OCI-LY7 (cell line): ENCODE measurements around the gene SYDE2. TPM values are rescaled to one million over a fixed set of nuclear protein-coding genes. Genes with fewer than 3 reads are reported as not detected.

Source experiments
- BruUV-seq: library from RNA; stranded (reverse); fragments of 400-500 nt; replicated peaks from 2 replicates; lab custom pipeline; 2021; lab: Mats Ljungman, UMichigan
- CTCF ChIA-PET: fragments of 300-600 bp; sonication (Branson Sonifier 250); formaldehyde crosslinking; loops from one replicate; lab custom pipeline; 2022; ENCODE audit warnings: antibody characterized with exemption; ENCODE audit not compliant: unreplicated experiment; lab: Charles Lee
- POLR2A ChIA-PET: fragments of 300-600 bp; sonication (Branson Sonifier 250); formaldehyde crosslinking; loops from one replicate; lab custom pipeline; 2022; ENCODE audit warnings: antibody characterized with exemption; lab: Charles Lee
- DNase-seq: peaks from one replicate; pipeline ENCODE4 v3.0.0-alpha.2; 2015; ENCODE audit warnings: low spot score
- H2AFZ ChIP-seq: fragments of 200-600 bp; sonication (generic), shearing (Covaris generic); 2 replicates; pipeline ENCODE4 v1.6.1; 2014; ENCODE audit warnings: mild to moderate bottlenecking, antibody characterized with exemption, low read length, moderate library complexity
- H3K27ac ChIP-seq: fragments of 200-600 bp; sonication (generic); 2 replicates; pipeline ENCODE4 v1.5.1; 2014; ENCODE audit warnings: mixed run types, low read depth, mild to moderate bottlenecking, moderate library complexity, low read length, inconsistent platforms; ENCODE audit not compliant: poor library complexity, severe bottlenecking
- H3K36me3 ChIP-seq: fragments of 200-600 bp; sonication (generic); 2 replicates; pipeline ENCODE4 v1.6.1; 2014; ENCODE audit warnings: mild to moderate bottlenecking, antibody characterized with exemption, low read length, moderate library complexity, mixed read lengths; ENCODE audit not compliant: insufficient read depth
- H3K4me1 ChIP-seq: fragments of 200-600 bp; sonication (generic); 2 replicates; pipeline ENCODE4 v1.5.1; 2014; ENCODE audit warnings: mild to moderate bottlenecking, low read length; ENCODE audit not compliant: insufficient read depth, poor library complexity, severe bottlenecking
- H3K4me2 ChIP-seq: fragments of 200-600 bp; sonication (generic); 2 replicates; pipeline ENCODE4 v1.6.1; 2014; ENCODE audit warnings: mild to moderate bottlenecking, low read length
- H3K4me3 ChIP-seq: fragments of 200-600 bp; sonication (generic); 2 replicates; pipeline ENCODE4 v1.5.1; 2014; ENCODE audit warnings: mild to moderate bottlenecking, low read depth, low read length; ENCODE audit not compliant: poor library complexity, severe bottlenecking
- H3K79me2 ChIP-seq: fragments of 200-600 bp; sonication (generic); 2 replicates; pipeline ENCODE4 v1.6.1; 2016; ENCODE audit warnings: low read depth, mild to moderate bottlenecking, low read length, moderate library complexity, mixed read lengths; ENCODE audit not compliant: insufficient read depth
- H3K9me2 ChIP-seq: fragments of 200-600 bp; sonication (generic); 2 replicates; pipeline ENCODE4 v1.6.1; 2016; ENCODE audit warnings: mild to moderate bottlenecking, low read length, mixed read lengths; ENCODE audit not compliant: insufficient read depth
- H3K9me3 ChIP-seq: fragments of 200-600 bp; sonication (generic); 2 replicates; pipeline ENCODE4 v1.6.1; 2014; ENCODE audit warnings: mild to moderate bottlenecking, mixed run types, low read length, mixed read lengths
- H4K20me1 ChIP-seq: fragments of 200-600 bp; sonication (generic); 2 replicates; pipeline ENCODE4 v1.6.1; 2014; ENCODE audit warnings: mild to moderate bottlenecking, antibody characterized with exemption, low read length, moderate library complexity, mixed read lengths; ENCODE audit not compliant: insufficient read depth
- CTCF ChIP-seq: fragments of 200-600 bp; sonication (generic); conservative IDR thresholded peaks from 2 replicates; pipeline ENCODE4 v1.5.1; 2014; ENCODE audit warnings: mild to moderate bottlenecking, antibody characterized with exemption, low read length, moderate library complexity, mixed read lengths
- EZH2phosphoT487 ChIP-seq: fragments of 200-600 bp; sonication (generic); IDR thresholded peaks from 2 replicates; pipeline ENCODE4 v1.6.1; 2018; ENCODE audit warnings: low read depth, borderline replicate concordance, mild to moderate bottlenecking, mixed run types, antibody characterized with exemption, low read length, moderate library complexity, mixed read lengths
- intact Hi-C: fragments of 100-400 bp; cut with micrococcal nuclease; formaldehyde crosslinking; loops from one replicate; pipeline ENCODE4 v1.10.0; 2022; ENCODE audit not compliant: unreplicated experiment
- total RNA-seq, 2 experiments: library from RNA; depleted of rRNA in 1 of 2; stranded (reverse); fragments of >200 nt in 1 of 2; shearing (Covaris generic) in 1 of 2; gene quantifications; 2 replicates each; pipeline ENCODE4 v1.2.3, GENCODE V29; 2014 to 2022

The SYDE2 gene
- total RNA-seq, 2 experiments from 2014 or later = not detected

GRCh38 chr1:85124091-85124490 is 76.7 kb downstream of the SYDE2 start:
- H2AFZ ChIP-seq = no peak overlapping the region
- no peaks in the 10 kb centered on the region for H3K9me3 ChIP-seq
- intact Hi-C loops = no loop called here
- BruUV-seq = no TSS peak
- no peak overlapping the region for H3K27ac ChIP-seq
- no peaks in the 10 kb centered on the region for H3K4me1 ChIP-seq
- H3K4me2 ChIP-seq = no peak overlapping the region
- TF ChIP-seq CTCF (no peak), EZH2phosphoT487 (no peak)
- CTCF ChIA-PET = no interaction called here
- no peaks in the 10 kb centered on the region for H3K36me3 ChIP-seq
- no peak for DNase-seq
- POLR2A ChIA-PET = no interaction called here
- no peaks in the 10 kb centered on the region for H3K9me2 ChIP-seq
- H3K79me2 ChIP-seq = no peaks in the 10 kb centered on the region
- no peak overlapping the region for H3K4me3 ChIP-seq
- no peaks in the 10 kb centered on the region for H4K20me1 ChIP-seq

DNA sequence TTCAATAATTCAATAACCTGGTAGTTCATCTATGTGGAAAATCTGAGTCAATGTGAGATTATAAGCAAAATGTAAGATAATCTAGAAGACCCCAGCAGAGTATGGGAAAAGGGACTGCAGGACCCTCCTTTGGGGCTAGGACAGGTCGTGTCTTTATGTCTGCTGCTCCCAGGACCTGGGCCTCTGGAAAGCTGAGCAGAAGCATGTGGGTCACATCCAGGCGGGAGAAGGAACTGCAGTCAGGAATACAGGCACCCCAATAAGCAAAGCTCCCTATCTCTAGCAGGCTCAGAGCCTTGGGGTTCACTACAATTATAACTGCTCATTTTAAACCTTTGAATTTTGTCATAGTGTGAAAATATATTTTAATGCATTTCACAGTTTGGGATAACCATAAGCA is 78.6 kb downstream of the SYDE2 start:
- no peak overlapping the region for H3K27ac ChIP-seq
- no peaks in the 10 kb centered on the region for H3K4me1 ChIP-seq
- H3K4me3 ChIP-seq = no peak overlapping the region
- ChIA-PET POLR2A (no interaction called here), CTCF (no interaction called here)
- H3K79me2 ChIP-seq = no peaks in the 10 kb centered on the region
- TF ChIP-seq CTCF (no peak), EZH2phosphoT487 (no peak)
- no TSS peak for BruUV-seq
- no peaks in the 10 kb centered on the region for H4K20me1 ChIP-seq
- intact Hi-C loops = no loop called here
- no peaks in the 10 kb centered on the region for H3K9me3 ChIP-seq
- H2AFZ ChIP-seq = no peak overlapping the region
- no peaks in the 10 kb centered on the region for H3K36me3 ChIP-seq
- no peak for DNase-seq
- H3K9me2 ChIP-seq = no peaks in the 10 kb centered on the region
- H3K4me2 ChIP-seq = no peak overlapping the region

GRCh38 chr1:85121744-85122143 is 79.1 kb downstream of the SYDE2 start:
- H3K36me3 ChIP-seq = no peaks in the 10 kb centered on the region
- H3K9me3 ChIP-seq = no peaks in the 10 kb centered on the region
- H3K4me1 ChIP-seq = no peaks in the 10 kb centered on the region
- no peak overlapping the region for H3K4me3 ChIP-seq
- intact Hi-C loops = no loop called here
- H2AFZ ChIP-seq = no peak overlapping the region
- ChIA-PET POLR2A (no interaction called here), CTCF (no interaction called here)
- H4K20me1 ChIP-seq = no peaks in the 10 kb centered on the region
- BruUV-seq = no TSS peak
- no peaks in the 10 kb centered on the region for H3K9me2 ChIP-seq
- DNase-seq = no peak
- TF ChIP-seq EZH2phosphoT487 = no peak
- TF ChIP-seq CTCF = no peak
- H3K79me2 ChIP-seq = no peaks in the 10 kb centered on the region
- H3K27ac ChIP-seq = no peak overlapping the region
- H3K4me2 ChIP-seq = no peak overlapping the region
